Central memory CD8-positive, alpha-beta T cell (primary cell): Measurements from ENCODE around the gene TMEFF1.

Experiments
- ATAC-seq: fragments of 150-1000 bp; cut with Tn5 transposase; replicated peaks from 2 replicates; pipeline ENCODE4 v1.10.0; 2022; ENCODE audit warnings: mild to moderate bottlenecking, moderate FRiP score, moderate number of reproducible peaks; ENCODE audit not compliant: poor library complexity, severe bottlenecking; ENCODE audit errors: extremely low read depth
- DNase-seq, 2 donors: peaks; one replicate each; pipeline ENCODE4 v3.0.0; 2021; ENCODE audit warnings: low spot score in 2 of 2
- H3K27ac Mint-ChIP-seq: one replicate; pipeline ENCODE4 v1.8.0; 2022; ENCODE audit warnings: low read depth, mild to moderate bottlenecking, moderate library complexity, mixed read lengths
- H3K27me3 Mint-ChIP-seq: one replicate; pipeline ENCODE4 v1.8.0; 2022; ENCODE audit warnings: mixed read lengths
- H3K36me3 Mint-ChIP-seq: one replicate; pipeline ENCODE4 v1.8.0; 2022; ENCODE audit warnings: mild to moderate bottlenecking, moderate library complexity, mixed read lengths; ENCODE audit not compliant: insufficient read depth
- H3K4me1 Mint-ChIP-seq: one replicate; pipeline ENCODE4 v1.8.0; 2022; ENCODE audit warnings: mixed read lengths
- H3K4me3 Mint-ChIP-seq: one replicate; pipeline ENCODE4 v1.8.0; 2022; ENCODE audit warnings: mild to moderate bottlenecking, moderate library complexity, mixed read lengths
- H3K9me3 Mint-ChIP-seq: one replicate; pipeline ENCODE4 v1.8.0; 2022; ENCODE audit warnings: mixed read lengths

TMEFF1 gene

DNA sequence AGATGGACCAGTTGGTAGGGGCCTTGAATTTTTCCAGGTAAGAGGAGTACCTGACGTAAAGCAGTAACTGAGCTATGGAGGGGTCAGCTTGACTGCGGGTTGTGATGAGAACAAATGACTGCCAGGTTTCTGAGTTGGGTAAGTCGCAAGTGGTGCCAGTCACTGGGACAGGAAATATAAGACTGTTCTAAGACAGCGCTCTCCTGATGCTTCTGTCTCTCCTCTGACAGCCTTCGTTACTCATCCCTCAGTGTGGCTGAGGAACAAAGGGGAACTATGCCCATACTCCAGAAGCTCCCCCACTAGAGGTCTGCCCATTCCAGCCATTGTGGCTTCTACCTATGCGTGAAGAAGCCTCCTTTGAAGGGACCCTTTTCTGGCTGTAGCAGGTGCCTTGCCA is 118.2 kb downstream of the TMEFF1 start:
- no peak overlapping the region for H3K4me3 Mint-ChIP-seq
- H3K27ac Mint-ChIP-seq, result no peak overlapping the region
- no peak for DNase-seq
- H3K36me3 Mint-ChIP-seq, result no peaks in the 10 kb centered on the region
- peaks cover 5% of the 10 kb centered on the region for H3K4me1 Mint-ChIP-seq
- H3K27me3 Mint-ChIP-seq, result no peaks in the 10 kb centered on the region
- H3K9me3 Mint-ChIP-seq, result no peaks in the 10 kb centered on the region
- no peak for ATAC-seq

DNA sequence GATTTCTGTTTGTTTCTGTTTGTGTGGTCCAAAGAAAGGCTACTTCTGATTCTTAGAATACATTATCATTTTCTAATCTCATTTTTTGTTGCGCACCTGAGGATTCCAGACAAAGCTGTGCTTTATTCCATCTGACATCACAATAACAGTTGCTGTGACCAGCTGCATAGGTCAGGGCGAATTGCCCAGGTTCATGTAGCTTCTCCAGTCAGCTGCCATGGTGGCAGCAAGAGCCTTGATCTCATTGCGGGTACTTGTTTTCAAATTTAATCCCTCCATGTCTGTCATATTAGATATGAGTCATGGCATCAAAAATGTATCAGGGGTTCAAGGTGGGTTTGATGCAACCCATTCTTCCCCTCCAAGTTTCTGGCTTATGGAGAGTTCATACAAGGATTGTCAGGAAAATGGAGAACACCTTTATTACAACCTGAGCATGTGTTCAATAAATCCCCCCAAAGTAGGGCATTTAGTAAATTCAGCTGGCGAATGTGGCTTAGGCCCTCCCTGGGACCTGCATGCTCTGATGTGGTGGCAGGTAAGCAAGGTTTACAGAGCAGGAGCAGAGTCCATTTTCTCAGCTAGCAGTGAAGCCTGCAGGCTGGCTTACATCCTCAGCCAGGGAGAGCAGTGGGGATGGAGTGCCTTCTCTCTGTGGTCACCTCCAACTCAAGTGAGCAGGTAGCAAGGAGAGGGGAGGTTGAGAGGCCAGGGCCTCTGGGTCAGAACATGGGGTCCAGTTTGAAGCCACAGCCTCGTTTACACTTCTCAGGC is 118.9 kb downstream of the TMEFF1 start:
- Mint-ChIP-seq H3K27me3 (no peaks in the 10 kb centered on the region), H3K9me3 (no peaks in the 10 kb centered on the region), H3K36me3 (no peaks in the 10 kb centered on the region), H3K4me3 (no peak overlapping the region), H3K4me1 (peaks cover 5% of the 10 kb centered on the region), H3K27ac (no peak overlapping the region)
- DNase-seq, result no peak
- ATAC-seq, result no peak

DNA sequence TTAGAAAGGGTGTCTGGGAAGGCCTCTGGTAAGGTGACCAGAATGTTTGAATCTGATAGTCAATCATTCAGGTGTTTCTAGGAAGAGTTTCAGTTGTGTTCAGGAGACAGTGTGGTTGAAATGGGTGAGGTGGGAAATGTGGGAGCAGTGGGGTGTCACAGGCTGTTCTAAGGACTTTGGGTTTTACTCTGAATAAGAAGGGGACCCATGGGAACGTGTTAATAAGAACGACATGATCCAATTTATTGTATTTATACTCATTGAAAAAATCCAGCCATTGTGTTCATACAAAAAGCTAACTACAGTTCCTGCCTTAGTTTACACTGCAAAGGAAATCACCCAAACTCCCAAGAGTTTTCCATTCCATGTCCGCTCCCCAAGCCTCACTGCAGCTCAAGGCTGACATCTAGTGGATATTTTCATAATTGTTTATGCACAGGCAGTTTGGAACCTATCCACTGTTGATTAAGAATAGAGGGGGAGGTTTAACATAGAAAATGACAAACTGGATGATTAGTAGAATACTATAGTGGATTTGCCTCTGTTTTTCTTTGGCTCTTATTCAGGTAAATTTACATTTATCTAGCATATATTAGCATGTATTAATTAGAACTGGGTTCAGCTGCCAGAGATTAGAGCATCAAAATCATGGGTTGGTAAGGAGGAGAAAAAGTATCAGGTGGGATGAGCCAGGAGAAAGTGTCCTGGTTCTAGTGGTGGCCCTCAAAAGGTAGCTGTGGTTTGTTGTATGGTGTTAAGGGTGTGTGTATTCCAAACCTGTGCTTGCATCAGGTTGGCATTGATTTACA is 122.6 kb downstream of the TMEFF1 start:
- no peak overlapping the region for H3K4me3 Mint-ChIP-seq

DNA sequence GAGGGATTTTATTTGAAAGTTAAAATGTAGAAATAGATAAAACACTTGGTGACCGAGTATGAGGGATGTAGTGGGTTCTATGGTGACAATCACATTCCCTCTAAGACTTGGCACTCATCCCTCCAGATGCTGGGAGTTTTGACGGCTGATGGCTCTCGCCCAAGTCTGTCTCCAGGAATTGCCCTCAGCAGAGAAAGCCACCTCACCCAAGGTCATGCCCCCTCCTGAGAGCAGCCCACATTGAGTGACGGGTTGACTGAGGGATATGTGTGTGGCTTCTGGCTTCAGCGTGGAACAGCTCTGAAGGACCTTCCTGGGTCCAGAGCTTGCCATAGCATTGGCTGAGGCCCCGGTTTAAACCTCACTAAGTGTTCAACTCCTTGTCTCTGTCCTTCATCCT is 124.3 kb downstream of the TMEFF1 start:
- Mint-ChIP-seq H3K9me3 (no peaks in the 10 kb centered on the region), H3K27me3 (no peaks in the 10 kb centered on the region), H3K4me3 (peak overlapping the region; percentile 73), H3K36me3 (no peaks in the 10 kb centered on the region), H3K4me1 (peaks cover 31% of the 10 kb centered on the region), H3K27ac (peak overlapping the region; percentile 29)
- ATAC-seq (no peak), DNase-seq (no peak)

More for the DNA sequence above, 122.6 kb downstream of the TMEFF1 start:
- Mint-ChIP-seq H3K36me3 (no peaks in the 10 kb centered on the region), H3K9me3 (no peaks in the 10 kb centered on the region), H3K4me1 (peaks cover 26% of the 10 kb centered on the region), H3K27ac (no peak overlapping the region), H3K27me3 (no peaks in the 10 kb centered on the region)
- DNase-seq, result no peak
- no peak for ATAC-seq

DNA sequence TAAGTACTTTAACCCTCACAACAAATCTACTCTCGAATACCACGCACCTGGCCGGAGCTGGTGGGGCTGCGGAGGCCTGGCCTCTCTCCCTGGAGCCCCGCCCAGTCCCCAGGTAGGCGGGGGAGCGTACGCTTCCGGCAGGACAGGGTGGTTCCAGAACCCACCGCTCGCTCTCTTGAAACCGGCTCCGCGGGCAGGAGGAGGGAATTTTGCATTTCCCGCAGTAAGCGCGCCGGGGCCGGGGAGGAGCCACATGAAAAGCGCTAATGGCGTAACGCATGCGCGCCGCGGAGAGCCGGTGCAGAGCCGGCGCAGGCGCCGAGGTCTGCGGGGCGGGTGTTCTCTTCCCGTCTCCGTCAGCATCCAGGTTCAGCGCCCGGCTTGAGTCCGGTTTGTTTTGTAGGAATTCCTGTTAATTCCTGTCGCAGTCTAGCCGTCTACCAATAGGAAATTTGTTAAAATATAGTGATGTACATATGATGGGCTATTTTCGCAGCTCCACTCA is 125.7 kb downstream of the TMEFF1 start:
- H3K27ac Mint-ChIP-seq, result peak overlapping the region; percentile 29
- H3K36me3 Mint-ChIP-seq, result no peaks in the 10 kb centered on the region
- peak overlapping the region; percentile 73 for H3K4me3 Mint-ChIP-seq
- no peaks in the 10 kb centered on the region for H3K9me3 Mint-ChIP-seq
- H3K27me3 Mint-ChIP-seq, result no peaks in the 10 kb centered on the region
- peak; percentile 65 for ATAC-seq
- H3K4me1 Mint-ChIP-seq, result peaks cover 31% of the 10 kb centered on the region
- peak; percentile 53 to 67 for DNase-seq

DNA sequence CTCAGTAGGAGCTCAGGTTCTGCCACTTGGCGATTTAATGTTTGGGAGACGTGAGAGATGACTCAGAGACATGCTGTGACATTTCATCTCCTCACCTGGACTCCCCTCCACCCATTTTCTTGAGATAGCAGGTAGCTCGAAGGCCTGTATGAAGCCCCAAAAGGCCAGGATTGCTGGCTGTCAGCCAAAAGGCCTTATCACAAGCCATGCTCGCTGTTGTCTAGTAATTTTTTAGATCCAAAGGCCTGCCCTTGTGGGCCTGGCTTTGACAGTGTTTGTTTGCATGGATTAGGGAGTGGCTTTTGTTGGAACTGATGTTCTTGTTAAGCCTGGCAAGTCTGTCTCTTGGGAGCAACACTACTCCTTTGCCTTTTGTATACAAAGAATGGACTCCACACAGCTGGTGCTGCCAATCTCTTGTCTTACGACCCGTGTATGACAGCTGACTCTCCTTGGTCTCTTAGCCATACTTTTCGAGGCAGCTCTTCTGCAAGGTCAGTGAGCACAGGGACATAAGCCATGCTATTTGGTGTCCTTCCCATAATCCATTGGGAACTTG is 127.7 kb downstream of the TMEFF1 start:
- Mint-ChIP-seq H3K9me3 (no peaks in the 10 kb centered on the region), H3K4me1 (peaks cover 30% of the 10 kb centered on the region), H3K4me3 (no peak overlapping the region), H3K27ac (no peak overlapping the region), H3K27me3 (no peaks in the 10 kb centered on the region), H3K36me3 (no peaks in the 10 kb centered on the region)
- DNase-seq (no peak), ATAC-seq (no peak)

DNA sequence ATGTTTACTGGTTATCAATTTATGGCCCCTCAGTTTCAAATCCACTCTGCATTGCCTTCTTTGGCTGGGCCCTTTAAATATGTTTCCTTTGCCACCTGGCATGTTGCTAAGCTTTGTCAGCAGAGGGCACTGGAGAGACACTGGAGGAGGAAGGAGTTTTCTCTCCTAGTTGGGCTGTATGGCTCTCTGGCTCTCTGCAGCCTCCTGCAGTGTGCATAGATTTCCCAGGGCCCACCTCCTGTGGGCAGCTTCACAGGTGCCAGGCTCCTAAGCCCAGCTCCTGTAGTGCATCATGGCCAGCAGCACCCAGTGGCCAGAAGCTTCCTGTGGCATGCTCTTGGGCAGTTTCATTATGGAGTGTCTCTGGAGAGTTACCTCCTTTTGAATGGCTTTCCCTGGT is 128.3 kb downstream of the TMEFF1 start:
- no peak for ATAC-seq

DNA sequence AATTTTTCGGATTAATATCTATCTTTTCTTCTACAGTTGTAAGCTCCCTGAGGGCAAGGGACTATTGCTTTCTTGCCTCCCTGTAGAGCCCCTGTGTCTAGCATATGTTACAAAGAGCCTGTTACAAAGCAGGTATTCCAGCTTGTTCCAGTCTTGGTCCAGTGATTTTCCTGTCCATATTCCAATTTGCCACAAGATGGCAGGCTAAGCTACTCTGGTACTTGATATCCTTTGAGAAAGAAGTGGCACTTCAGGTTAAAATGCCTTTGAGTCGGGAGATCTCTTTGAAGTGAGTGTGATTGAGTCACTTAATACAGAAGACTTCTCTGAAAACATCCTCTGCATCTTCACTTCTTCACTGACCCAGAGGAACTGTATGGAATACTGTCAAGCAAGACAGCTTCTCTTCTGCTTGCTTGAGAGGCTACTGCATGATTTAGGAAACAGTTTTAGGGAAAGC is 129.4 kb downstream of the TMEFF1 start:
- Mint-ChIP-seq H3K27ac (no peak overlapping the region), H3K27me3 (no peaks in the 10 kb centered on the region), H3K4me3 (no peak overlapping the region), H3K36me3 (no peaks in the 10 kb centered on the region), H3K4me1 (peaks cover 25% of the 10 kb centered on the region), H3K9me3 (no peaks in the 10 kb centered on the region)
- DNase-seq (no peak), ATAC-seq (no peak)

More for the DNA sequence above, 128.3 kb downstream of the TMEFF1 start:
- Mint-ChIP-seq H3K9me3 (no peaks in the 10 kb centered on the region), H3K27me3 (no peaks in the 10 kb centered on the region), H3K27ac (no peak overlapping the region), H3K4me1 (peaks cover 26% of the 10 kb centered on the region), H3K4me3 (no peak overlapping the region), H3K36me3 (no peaks in the 10 kb centered on the region)
- no peak for DNase-seq

DNA sequence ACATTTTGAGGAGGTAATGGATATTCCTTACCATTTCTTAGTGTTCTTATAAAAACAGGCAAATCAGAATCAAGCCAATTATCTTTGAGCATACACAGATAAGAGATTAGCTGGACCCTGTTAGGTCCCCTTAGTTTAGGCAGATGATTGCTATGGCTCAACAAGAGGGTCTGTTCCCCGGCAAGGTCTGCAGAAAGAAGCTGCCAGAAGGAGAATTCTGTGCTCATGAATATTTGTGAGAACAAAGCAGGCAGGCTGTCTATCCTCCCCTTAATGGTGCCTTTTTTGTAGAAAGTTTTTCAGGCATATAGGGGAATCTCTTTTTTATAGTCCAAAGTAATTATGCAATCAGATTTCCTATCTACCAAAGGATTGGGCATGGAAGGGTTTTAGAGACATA is 132.5 kb downstream of the TMEFF1 start:
- Mint-ChIP-seq H3K36me3 (no peaks in the 10 kb centered on the region), H3K9me3 (no peaks in the 10 kb centered on the region), H3K4me1 (peaks cover 5% of the 10 kb centered on the region), H3K4me3 (no peak overlapping the region), H3K27ac (no peak overlapping the region), H3K27me3 (no peaks in the 10 kb centered on the region)
- ATAC-seq (no peak), DNase-seq (no peak)

DNA sequence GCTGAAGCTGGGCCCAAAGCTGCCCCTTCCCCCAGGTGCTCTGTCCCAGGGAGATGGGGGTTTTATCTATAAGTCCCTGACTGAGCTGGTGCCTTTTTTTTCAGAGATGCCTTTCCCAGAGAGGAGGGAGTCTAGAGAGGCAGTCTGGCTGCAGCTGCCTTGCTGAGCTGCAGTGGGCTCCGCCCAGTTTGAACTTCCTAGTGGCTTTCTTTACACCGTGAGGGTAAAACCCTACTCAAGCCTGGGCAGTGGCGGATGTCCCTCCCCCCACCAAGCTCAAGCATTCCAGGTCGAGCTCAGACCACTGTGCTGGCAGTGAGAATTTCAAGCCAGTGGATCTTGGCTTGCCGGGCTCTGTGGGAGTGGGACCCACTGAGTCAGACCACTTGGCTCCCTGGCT is 146.2 kb downstream of the TMEFF1 start:
- ATAC-seq (no peak), DNase-seq (no peak)
- no peak overlapping the region for H3K27ac Mint-ChIP-seq
- H3K27me3 Mint-ChIP-seq, result peaks cover 23% of the 10 kb centered on the region
- H3K36me3 Mint-ChIP-seq, result no peaks in the 10 kb centered on the region
- H3K4me3 Mint-ChIP-seq, result no peak overlapping the region
- no peaks in the 10 kb centered on the region for H3K4me1 Mint-ChIP-seq
- H3K9me3 Mint-ChIP-seq, result peaks cover 3% of the 10 kb centered on the region

DNA sequence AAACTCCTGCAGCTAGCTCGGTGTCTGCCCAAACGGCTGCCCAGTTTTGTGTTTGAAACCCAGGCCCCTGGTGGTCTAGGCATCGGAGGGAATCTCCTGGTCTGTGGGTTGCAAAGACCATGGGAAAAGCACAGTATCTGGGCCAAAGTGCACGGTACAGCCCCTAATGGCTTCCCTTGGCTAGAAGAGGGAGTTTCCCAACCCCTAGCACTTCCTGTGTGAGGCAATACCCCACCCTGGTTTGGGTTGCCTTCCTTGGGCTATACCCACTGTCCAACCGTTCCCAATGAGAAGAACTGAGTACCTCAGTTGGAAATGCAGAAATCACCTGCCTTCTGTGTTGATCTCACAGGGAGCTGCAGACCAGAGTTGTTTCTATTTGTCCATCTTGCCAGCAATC is 146.7 kb downstream of the TMEFF1 start:
- H3K4me3 Mint-ChIP-seq, result no peak overlapping the region
- no peaks in the 10 kb centered on the region for H3K36me3 Mint-ChIP-seq
- no peak for DNase-seq
- no peak for ATAC-seq
- peaks cover 23% of the 10 kb centered on the region for H3K27me3 Mint-ChIP-seq
- H3K9me3 Mint-ChIP-seq, result peaks cover 3% of the 10 kb centered on the region
- no peak overlapping the region for H3K27ac Mint-ChIP-seq
- no peaks in the 10 kb centered on the region for H3K4me1 Mint-ChIP-seq

DNA sequence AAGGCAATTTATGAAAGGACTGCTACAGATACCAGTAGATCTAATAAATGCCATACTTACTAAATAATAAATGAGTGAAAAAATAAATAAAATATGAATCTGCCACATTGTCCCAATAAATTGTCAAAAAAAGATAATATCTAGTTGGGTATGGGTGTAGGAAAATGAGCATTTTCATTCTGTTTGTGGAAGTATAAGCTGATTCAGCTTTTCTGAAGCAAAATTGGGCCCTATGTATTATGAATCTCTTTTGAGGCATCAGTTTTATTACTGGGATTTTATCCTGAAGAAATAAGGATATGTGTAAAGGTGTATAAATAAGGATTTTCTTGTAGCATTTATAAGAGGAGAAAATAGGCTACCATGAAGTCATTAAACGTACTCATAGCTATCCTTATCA is 151.0 kb downstream of the TMEFF1 start:
- DNase-seq (no peak), ATAC-seq (no peak)
- no peaks in the 10 kb centered on the region for H3K4me1 Mint-ChIP-seq
- peaks cover 13% of the 10 kb centered on the region for H3K27me3 Mint-ChIP-seq
- H3K36me3 Mint-ChIP-seq, result no peaks in the 10 kb centered on the region
- no peak overlapping the region for H3K27ac Mint-ChIP-seq
- H3K9me3 Mint-ChIP-seq, result peaks cover 6% of the 10 kb centered on the region
- no peak overlapping the region for H3K4me3 Mint-ChIP-seq
